ENCODE data around the gene OTOP2. TPM values are rescaled to one million over a fixed set of nuclear protein-coding genes. Genes with fewer than 3 reads are reported as not detected.

The OTOP2 gene
- total RNA-seq, 6 donors from 2014 or later: not detected

- H3K27ac ChIP-seq: no peak within 1 kb of the TSS
- H3K4me1 ChIP-seq: peaks cover 0 to 12% (median 11%) of the 10 kb centered on the region in 4 donors
- TF ChIP-seq EP300 (IDR thresholded peaks at IDR 0.05): no peak
- TF ChIP-seq CTCF (IDR thresholded peaks at IDR 0.05): no peak
- no peak for TF ChIP-seq POLR2A (IDR thresholded peaks at IDR 0.05)
- no peak for TF ChIP-seq POLR2AphosphoS5 (IDR thresholded peaks at IDR 0.05)
- ATAC-seq (ENCODE audit: low FRiP score in 2 of 2) (peak in 1 of 2 donors; percentile 15), DNase-seq (peak in 1 of 2 donors; percentile 85)
- peaks cover 3 to 24% (median 7%) of the 10 kb centered on the region in 4 donors for H3K27me3 ChIP-seq
- no peak within 1 kb of the TSS for H3K4me3 ChIP-seq
- H3K9me3 ChIP-seq: no peaks in the 10 kb centered on the region
- WGBS, 2 donors: 5 to 6% methylated on average over 22 to 54 of the region's 78 CpGs
- H3K36me3 ChIP-seq: no peaks in the 10 kb centered on the region
Measured at GRCh38 chr17:74935585-74936469, 11.8 kb downstream of the OTOP2 start, which contains the start of gene OTOP3. Gene OTOP3 (plus strand): TSS chr17:74935898. CDS start chr17:74935922, 24 bp downstream.

GRCh38 chr17:74936470-74936799 is 12.4 kb downstream of the OTOP2 start:
- Histone ChIP-seq H3K4me1 (peaks cover 0 to 12% (median 11%) of the 10 kb centered on the region in 4 donors), H3K9me3 (no peaks in the 10 kb centered on the region), H3K36me3 (no peaks in the 10 kb centered on the region), H3K27ac (no peak overlapping the region), H3K4me3 (no peak overlapping the region), H3K27me3 (peaks cover 3 to 24% (median 7%) of the 10 kb centered on the region in 4 donors)
- DNase-seq (no peak), ATAC-seq (ENCODE audit: low FRiP score in 2 of 2) (no peak)
- TF ChIP-seq CTCF (IDR thresholded peaks at IDR 0.05) (no peak), EP300 (IDR thresholded peaks at IDR 0.05) (no peak), POLR2AphosphoS5 (IDR thresholded peaks at IDR 0.05) (no peak), POLR2A (IDR thresholded peaks at IDR 0.05) (no peak)
- whole genome bisulfite sequencing, 2 donors: 18 to 42% methylated on average over 3 to 11 of the region's 12 CpGs

GRCh38 chr17:74937064-74938051 is 13.3 kb downstream of the OTOP2 start:
- H3K27ac ChIP-seq: no peak overlapping the region
- peaks cover 3 to 24% (median 7%) of the 10 kb centered on the region in 4 donors for H3K27me3 ChIP-seq
- no peaks in the 10 kb centered on the region for H3K36me3 ChIP-seq
- no peak for ATAC-seq (ENCODE audit: low FRiP score in 2 of 2)
- no peaks in the 10 kb centered on the region for H3K9me3 ChIP-seq
- no peak for DNase-seq
- no peak overlapping the region for H3K4me3 ChIP-seq
- peaks cover 0 to 12% (median 11%) of the 10 kb centered on the region in 4 donors for H3K4me1 ChIP-seq
- 40 to 52% methylated on average over 10 to 11 of the region's 11 CpGs for WGBS, 2 donors
- TF ChIP-seq CTCF (IDR thresholded peaks at IDR 0.05) (no peak), POLR2A (IDR thresholded peaks at IDR 0.05) (no peak), POLR2AphosphoS5 (IDR thresholded peaks at IDR 0.05) (no peak), EP300 (IDR thresholded peaks at IDR 0.05) (no peak)

- no peak for DNase-seq
- H3K4me3 ChIP-seq: no peak overlapping the region
- H3K4me1 ChIP-seq: peaks cover 0 to 12% (median 11%) of the 10 kb centered on the region in 4 donors
- WGBS, 2 donors: 68 to 74% methylated on average over 8 of the region's 8 CpGs
- no peak for TF ChIP-seq POLR2A (IDR thresholded peaks at IDR 0.05)
- no peak for TF ChIP-seq EP300 (IDR thresholded peaks at IDR 0.05)
- TF ChIP-seq CTCF (IDR thresholded peaks at IDR 0.05): no peak
- TF ChIP-seq POLR2AphosphoS5 (IDR thresholded peaks at IDR 0.05): no peak
- H3K27ac ChIP-seq: no peak overlapping the region
- H3K36me3 ChIP-seq: no peaks in the 10 kb centered on the region
- H3K27me3 ChIP-seq: peaks cover 3 to 24% (median 7%) of the 10 kb centered on the region in 4 donors
- no peaks in the 10 kb centered on the region for H3K9me3 ChIP-seq
- no peak for ATAC-seq (ENCODE audit: low FRiP score in 2 of 2)
Measured at GRCh38 chr17:74938194-74938950, 14.3 kb downstream of the OTOP2 start.
